GM18858 (cell line): ENCODE results near the gene GLI1.
"Not testable (repeated sequence)": the region's sequence is repeated elsewhere in the genome, so short reads cannot be mapped to it uniquely, and the experiment has no call there.

Experiments
- ATAC-seq: cut with Tn5 transposase; IDR thresholded peaks from one replicate; pipeline ENCODE4 v1.9.1; 2021; ENCODE audit not compliant: unreplicated experiment

GLI1 gene

GRCh38 chr12:57441393-57441792 is 18.2 kb upstream of the GLI1 start:
- not testable (repeated sequence) for ATAC-seq

DNA sequence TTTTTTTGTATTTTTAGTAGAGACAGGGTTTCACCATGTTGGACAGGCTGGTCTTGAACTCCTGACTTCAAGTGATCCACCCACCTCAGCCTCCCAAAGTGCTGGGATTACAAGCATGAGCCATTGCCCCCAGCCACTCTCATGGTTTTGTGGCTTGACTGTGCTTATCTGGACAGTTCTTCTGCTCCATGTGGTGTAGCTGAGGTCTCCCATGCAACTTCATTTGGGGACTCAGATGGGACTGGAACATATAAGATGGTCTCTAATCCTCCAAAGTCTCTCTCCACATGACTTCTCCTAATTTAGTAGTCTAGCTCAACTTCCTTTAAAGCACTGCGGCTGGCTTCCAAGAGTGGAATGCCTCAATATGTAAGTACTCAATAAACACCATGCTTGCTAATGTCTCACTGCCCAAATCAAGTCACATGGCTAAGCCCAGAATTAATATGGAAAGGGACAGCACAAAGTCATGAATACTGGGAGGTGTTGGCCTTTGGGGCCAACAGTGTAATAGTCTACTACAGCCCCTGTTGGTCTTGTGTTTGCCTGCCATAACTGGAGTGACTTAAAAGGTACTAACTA is 17.6 kb upstream of the GLI1 start:
- no peak for ATAC-seq

DNA sequence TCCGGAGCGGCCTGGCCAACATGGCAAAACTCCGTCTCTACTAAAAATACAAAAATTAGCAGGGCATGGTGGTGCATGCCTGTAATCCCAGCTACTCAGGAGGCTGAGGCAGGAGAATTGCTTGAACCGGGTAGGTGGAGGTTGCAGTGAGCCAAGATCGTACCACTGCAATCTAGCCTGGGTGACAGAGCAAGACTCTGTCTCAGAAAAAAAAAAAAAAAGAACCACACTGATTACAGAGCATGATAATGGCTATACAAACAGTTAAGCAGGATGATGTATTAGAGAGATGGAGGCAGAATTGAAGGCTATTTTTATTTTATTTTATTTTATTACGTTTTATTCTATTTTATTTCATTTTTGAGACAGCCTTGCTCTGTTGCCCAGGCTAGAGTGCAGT is 15.2 kb upstream of the GLI1 start:
- not testable (repeated sequence) for ATAC-seq

DNA sequence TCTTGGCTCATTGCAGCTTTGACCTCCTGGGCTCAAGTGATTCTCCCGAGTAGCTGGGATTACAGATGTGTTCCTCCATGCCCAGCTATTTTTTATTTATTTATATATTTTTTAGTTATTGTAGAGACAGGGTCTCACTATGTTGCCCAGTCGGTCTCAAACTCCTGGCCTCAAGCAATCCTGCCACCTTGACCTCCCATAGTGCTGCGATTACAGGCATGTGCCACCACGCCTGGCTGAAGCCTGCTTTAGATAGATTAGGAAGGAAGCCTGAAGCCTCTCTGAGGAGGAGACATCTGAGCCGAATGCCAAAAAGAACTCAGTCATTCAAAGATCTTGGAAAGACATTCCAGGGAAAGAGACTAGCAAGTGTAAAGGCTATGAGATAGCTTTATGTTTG is 14.8 kb upstream of the GLI1 start:
- no peak for ATAC-seq

DNA sequence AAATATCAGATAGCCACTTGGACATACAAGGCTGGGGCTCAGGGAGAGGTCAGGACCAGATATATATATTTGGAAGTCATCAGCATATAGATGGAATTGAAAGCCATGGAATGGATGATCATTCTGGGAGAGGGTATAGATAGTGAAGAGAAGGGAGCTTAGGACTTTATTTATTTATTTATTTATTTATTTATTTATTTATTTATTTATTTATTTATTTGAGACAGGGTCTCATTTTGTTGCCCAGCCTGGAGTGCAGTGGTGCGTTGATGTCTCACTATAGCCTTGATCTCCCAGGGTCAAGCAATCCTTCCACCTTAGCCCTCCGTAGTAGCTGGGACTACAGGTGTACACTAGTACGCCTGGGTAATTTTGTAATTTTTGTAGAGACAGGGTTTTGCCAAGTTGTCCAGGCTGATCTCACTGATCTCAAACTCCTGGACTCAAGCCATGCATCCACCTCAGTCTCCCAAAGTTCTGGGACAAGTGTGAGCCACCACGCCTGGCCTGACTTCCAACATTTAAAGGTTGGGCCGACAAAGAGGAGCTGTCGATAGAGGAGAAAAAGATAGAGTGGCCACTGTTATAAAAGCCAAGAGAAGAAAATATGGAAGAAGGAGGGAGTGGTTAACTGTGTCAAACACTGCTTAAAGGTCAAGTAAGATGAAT is 13.2 kb upstream of the GLI1 start:
- no peak for ATAC-seq

DNA sequence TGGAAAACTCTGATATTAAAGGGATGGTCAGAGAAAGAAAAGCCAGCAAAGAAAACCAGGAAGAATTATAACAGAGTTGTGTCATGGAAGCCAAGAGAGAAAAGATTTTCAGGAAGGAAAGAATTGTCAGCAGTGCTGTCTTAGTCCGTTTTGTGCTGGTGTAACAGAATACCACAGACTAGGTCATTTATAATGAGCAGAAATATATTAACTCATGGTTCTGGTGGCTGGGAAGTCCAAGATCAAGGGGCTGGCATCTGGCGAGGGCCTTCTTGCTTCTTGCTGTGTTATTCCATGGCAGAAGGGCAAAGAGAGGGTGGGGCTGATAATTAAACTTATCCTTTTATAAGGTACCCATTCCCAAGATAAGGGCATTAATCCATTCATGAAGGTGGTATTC is 10.9 kb upstream of the GLI1 start:
- no peak for ATAC-seq

- ATAC-seq: no peak
These were observed 10.2 kb upstream of the GLI1 start for GRCh38 chr12:57449375-57449774.

- ATAC-seq: no peak
These were observed 9.5 kb upstream of the GLI1 start for GRCh38 chr12:57450057-57450456.

DNA sequence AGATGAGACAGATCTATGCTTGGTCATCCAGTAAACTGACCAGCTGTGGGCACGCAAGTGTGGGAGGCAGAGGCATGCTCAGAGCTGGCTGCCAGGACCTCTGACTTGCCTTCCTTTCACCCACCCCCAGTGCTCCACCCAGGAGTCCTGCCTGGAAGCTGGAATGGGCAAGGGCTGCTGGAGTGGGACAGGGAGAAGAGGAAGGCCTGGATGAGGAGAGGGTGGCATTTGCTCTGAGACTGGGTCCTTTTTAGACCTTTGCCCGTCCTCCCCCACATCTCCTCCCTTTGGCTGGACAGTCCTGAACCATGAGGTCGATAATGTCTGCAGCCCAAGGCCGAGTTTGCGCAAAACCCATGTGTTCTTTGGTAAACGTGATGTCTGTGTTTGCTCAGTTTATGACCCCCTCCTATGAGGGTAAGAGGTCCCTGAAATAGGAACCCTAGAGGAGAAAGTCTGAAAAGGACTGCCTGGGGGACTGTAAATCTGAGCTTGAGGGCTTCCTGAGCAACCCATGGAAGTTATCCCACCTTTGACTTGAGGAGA is 8.3 kb upstream of the GLI1 start:
- ATAC-seq: no peak

DNA sequence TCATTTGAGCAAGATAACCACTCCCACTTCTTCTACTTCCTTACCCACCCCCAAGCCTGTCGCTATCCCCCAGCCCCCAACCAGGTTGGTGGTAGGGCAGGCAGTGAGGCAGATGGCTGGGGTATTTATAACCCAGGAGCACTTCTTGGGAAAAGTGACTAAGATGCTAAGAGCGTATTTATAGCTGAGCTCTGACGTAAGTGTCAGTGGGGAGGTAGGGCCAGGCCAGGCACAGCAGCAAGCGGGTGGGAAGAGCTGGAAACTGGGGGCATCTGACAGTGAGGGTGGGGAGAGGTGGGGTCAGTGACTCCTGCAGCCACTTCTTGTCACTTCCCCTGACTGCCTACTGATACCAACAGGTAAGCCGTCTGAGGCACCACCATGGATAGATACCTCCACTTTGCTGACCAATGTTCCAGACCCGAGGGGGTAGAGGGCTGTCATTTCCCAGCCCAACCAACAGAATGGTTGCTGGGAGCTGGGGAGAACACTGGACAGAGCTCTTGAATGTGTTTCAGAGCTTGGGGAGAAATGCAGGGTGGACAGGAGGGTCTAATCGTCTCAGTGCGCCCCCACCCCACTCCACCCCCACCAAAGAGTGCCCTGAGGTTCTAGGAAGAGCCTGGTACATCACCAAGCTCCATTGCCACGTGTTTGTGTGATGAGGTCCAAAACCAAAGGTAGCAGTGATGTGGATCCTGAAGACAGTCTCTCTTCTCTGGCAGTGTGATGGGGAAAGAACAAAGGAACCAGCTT is 7.2 kb upstream of the GLI1 start:
- ATAC-seq: no peak

GRCh38 chr12:57452937-57453509 is 6.6 kb upstream of the GLI1 start:
- ATAC-seq: peak; percentile 42

DNA sequence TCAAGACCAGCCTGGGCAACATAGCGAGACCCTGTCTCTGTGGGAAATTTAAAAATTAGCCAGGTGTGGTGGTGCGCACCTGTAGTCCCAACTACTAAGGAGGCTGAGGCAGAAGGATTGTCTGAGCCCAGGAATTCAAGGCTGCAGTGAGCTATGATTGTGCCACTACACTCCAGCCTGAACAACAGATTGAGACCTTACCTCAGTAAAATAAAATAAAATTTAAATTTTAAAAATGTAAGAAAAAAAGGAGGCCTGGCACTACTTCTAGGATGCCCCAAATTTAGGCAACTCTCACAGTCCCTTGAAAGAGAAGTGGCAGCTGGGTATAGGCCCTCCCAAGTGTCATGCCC is 5.4 kb upstream of the GLI1 start:
- no peak for ATAC-seq

- no peak for ATAC-seq
These were observed 4.8 kb upstream of the GLI1 start, which contains the start of gene INHBE for GRCh38 chr12:57454566-57455373. Gene INHBE (plus strand): TSS chr12:57455307. CDS start chr12:57455537, 230 bp downstream.

DNA sequence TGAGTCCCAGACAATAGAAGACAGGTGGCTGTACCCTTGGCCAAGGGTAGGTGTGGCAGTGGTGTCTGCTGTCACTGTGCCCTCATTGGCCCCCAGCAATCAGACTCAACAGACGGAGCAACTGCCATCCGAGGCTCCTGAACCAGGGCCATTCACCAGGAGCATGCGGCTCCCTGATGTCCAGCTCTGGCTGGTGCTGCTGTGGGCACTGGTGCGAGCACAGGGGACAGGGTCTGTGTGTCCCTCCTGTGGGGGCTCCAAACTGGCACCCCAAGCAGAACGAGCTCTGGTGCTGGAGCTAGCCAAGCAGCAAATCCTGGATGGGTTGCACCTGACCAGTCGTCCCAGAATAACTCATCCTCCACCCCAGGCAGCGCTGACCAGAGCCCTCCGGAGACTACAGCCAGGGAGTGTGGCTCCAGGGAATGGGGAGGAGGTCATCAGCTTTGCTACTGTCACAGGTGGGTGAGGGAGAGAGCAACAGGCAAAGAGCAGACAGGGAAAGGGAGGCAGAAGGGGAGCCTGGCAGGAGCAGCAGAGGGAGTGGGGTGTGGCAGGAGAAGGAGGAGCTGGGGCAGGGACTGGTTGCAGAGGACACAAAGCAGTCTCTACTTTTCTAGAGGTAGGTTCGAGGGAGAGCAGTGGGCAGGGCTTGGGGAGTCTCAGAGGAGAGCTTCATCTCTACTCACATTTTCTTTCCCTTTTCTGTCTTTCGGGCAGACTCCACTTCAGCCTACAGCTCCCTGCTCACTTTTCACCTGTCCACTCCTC is 4.0 kb upstream of the GLI1 start:
- no peak for ATAC-seq

- ATAC-seq: no peak
These were observed 3.4 kb upstream of the GLI1 start for GRCh38 chr12:57456145-57456700.

GRCh38 chr12:57456737-57457490 is 2.7 kb upstream of the GLI1 start:
- ATAC-seq: no peak

- ATAC-seq: no peak
These were observed 925 bp upstream of the GLI1 start for GRCh38 chr12:57458665-57459054.

GRCh38 chr12:57459055-57459749 is 383 bp upstream of the GLI1 start:
- peak; percentile 50 for ATAC-seq

GRCh38 chr12:57460468-57460784 is 841 bp downstream of the GLI1 start:
- ATAC-seq: no peak
